Measurements from ENCODE around the gene ADARB1. TPM values are rescaled to one million over a fixed set of nuclear protein-coding genes. Genes with fewer than 3 reads are reported as not detected.

ADARB1 gene
- polyA plus RNA-seq, 1 donor (not counting 4 experiments of a cell fraction or from before 2014, with no cell fraction given) = 13.0 TPM

DNA sequence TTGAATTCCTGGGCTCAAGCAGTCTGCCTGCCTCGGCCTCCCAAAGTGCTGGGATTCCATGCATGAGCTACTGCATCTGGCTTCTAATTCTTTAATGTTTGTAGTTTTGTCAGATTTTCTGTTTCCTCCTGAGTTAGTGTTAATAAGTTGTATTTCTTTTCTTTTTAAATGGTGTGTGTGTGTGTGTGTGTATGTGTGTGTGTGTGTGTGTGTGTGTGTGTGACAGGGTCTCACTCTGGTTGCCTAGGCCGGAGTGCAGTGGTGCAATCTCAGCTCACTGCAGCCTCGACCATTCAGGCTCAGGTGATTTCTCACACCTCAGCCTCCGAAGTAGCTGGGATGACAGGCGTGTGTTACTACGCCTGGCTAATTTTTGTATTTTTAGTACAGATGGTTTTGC, 50.2 kb downstream of the ADARB1 start:
- no peak overlapping the region for H2AFZ ChIP-seq (ENCODE audit: control insufficient read depth, low read length)
- H3K79me2 ChIP-seq (ENCODE audit: control insufficient read depth, insufficient read depth, low read length) = peaks cover 3% of the 10 kb centered on the region

DNA sequence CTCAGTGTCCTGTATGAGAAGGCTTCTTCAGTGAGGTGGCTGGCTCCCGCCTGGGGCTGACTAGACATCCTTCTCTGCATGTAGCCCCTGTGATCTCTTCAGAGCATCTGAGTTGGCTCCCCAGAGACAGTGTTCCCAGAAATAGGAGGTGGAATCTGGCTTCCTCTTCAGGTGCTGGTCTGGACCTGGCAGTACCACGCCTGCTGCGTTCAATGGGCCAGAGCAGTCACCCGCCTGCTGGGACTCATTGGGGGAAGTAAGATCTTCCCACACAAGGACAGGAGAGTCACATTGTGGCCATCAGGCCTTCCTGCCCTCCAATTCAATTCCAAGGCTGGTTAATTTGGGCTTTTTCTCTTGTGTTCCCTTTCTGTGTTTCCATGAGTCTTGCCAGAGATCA, 51.0 kb downstream of the ADARB1 start:
- dilution Hi-C loops (cut with MboI; ENCODE audit: extremely low pct_ligation_motif_present, low sequenced_read_pairs) = no loop called here
- DNase-seq (ENCODE audit: low read depth, low spot score) (no peak), FAIRE-seq (no peak)
- no peaks in the 10 kb centered on the region for H3K27me3 ChIP-seq (ENCODE audit: control insufficient read depth, extremely low read depth, insufficient read depth, low read length)
- H3K27ac ChIP-seq (ENCODE audit: control insufficient read depth, insufficient read depth, low read length) = no peak overlapping the region
- H4K20me1 ChIP-seq (ENCODE audit: control insufficient read depth, extremely low read depth, insufficient read depth, low read length) = no peaks in the 10 kb centered on the region
- TF ChIP-seq, protein P1, sequence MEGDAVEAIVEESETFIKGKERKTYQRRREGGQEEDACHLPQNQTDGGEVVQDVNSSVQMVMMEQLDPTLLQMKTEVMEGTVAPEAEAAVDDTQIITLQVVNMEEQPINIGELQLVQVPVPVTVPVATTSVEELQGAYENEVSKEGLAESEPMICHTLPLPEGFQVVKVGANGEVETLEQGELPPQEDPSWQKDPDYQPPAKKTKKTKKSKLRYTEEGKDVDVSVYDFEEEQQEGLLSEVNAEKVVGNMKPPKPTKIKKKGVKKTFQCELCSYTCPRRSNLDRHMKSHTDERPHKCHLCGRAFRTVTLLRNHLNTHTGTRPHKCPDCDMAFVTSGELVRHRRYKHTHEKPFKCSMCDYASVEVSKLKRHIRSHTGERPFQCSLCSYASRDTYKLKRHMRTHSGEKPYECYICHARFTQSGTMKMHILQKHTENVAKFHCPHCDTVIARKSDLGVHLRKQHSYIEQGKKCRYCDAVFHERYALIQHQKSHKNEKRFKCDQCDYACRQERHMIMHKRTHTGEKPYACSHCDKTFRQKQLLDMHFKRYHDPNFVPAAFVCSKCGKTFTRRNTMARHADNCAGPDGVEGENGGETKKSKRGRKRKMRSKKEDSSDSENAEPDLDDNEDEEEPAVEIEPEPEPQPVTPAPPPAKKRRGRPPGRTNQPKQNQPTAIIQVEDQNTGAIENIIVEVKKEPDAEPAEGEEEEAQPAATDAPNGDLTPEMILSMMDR (optimal IDR thresholded peaks at IDR 0.05 in 1 of 3, IDR thresholded peaks at IDR 0.05 in 1 of 3, conservative IDR thresholded peaks at IDR 0.05 in 1 of 3; ENCODE audit: extremely low read depth in 1 of 3, insufficient read depth in 2 of 3, low read length in 3 of 3) = no peak
- no peak for TF ChIP-seq EZH2 (IDR thresholded peaks at IDR 0.05; ENCODE audit: low read length)
- no peak overlapping the region for H3K9ac ChIP-seq (ENCODE audit: control insufficient read depth, extremely low read depth, insufficient read depth, low read length)
- H2AFZ ChIP-seq (ENCODE audit: control insufficient read depth, low read length) = no peak overlapping the region
- peaks cover 18% of the 10 kb centered on the region for H3K4me1 ChIP-seq (ENCODE audit: control insufficient read depth, extremely low read depth, insufficient read depth, low read length)
- H3K9me3 ChIP-seq (ENCODE audit: control insufficient read depth, low read depth, low read length) = no peaks in the 10 kb centered on the region
- H3K9me1 ChIP-seq (ENCODE audit: control insufficient read depth, extremely low read depth, insufficient read depth, low read length) = no peaks in the 10 kb centered on the region
- H3K79me2 ChIP-seq (ENCODE audit: control insufficient read depth, insufficient read depth, low read length) = peaks cover 3% of the 10 kb centered on the region
- no peak overlapping the region for H3K4me3 ChIP-seq (ENCODE audit: control insufficient read depth in 2 of 3, extremely low read depth in 1 of 3, insufficient read depth in 2 of 3, low read depth in 1 of 3, low read length in 3 of 3)
- H3K36me3 ChIP-seq (ENCODE audit: control insufficient read depth in 2 of 2, extremely low read depth in 1 of 2, insufficient read depth in 2 of 2, low read length in 2 of 2) = peaks cover 9 to 10% of the 10 kb centered on the region in 2 experiments
- H3K4me2 ChIP-seq (ENCODE audit: control insufficient read depth, extremely low read depth, insufficient read depth, low read depth, low read length) = no peak overlapping the region

More for the DNA sequence above, 50.2 kb downstream of the ADARB1 start:
- Histone ChIP-seq H3K4me3 (ENCODE audit: control insufficient read depth in 2 of 3, extremely low read depth in 1 of 3, insufficient read depth in 2 of 3, low read depth in 1 of 3, low read length in 3 of 3) (no peak overlapping the region), H3K27ac (ENCODE audit: control insufficient read depth, insufficient read depth, low read length) (no peak overlapping the region), H3K36me3 (ENCODE audit: control insufficient read depth in 2 of 2, extremely low read depth in 1 of 2, insufficient read depth in 2 of 2, low read length in 2 of 2) (peaks cover 10% of the 10 kb centered on the region in 2 experiments), H3K9me1 (ENCODE audit: control insufficient read depth, extremely low read depth, insufficient read depth, low read length) (no peaks in the 10 kb centered on the region), H3K9me3 (ENCODE audit: control insufficient read depth, low read depth, low read length) (no peaks in the 10 kb centered on the region), H3K4me2 (ENCODE audit: control insufficient read depth, extremely low read depth, insufficient read depth, low read depth, low read length) (no peak overlapping the region), H3K27me3 (ENCODE audit: control insufficient read depth, extremely low read depth, insufficient read depth, low read length) (no peaks in the 10 kb centered on the region), H4K20me1 (ENCODE audit: control insufficient read depth, extremely low read depth, insufficient read depth, low read length) (no peaks in the 10 kb centered on the region), H3K4me1 (ENCODE audit: control insufficient read depth, extremely low read depth, insufficient read depth, low read length) (peaks cover 12% of the 10 kb centered on the region), H3K9ac (ENCODE audit: control insufficient read depth, extremely low read depth, insufficient read depth, low read length) (no peak overlapping the region)
- DNase-seq (ENCODE audit: low read depth, low spot score) = no peak
- TF ChIP-seq, protein P1 (optimal IDR thresholded peaks at IDR 0.05 in 1 of 3, IDR thresholded peaks at IDR 0.05 in 1 of 3, conservative IDR thresholded peaks at IDR 0.05 in 1 of 3; ENCODE audit: extremely low read depth in 1 of 3, insufficient read depth in 2 of 3, low read length in 3 of 3) = no peak
- no peak for TF ChIP-seq EZH2 (IDR thresholded peaks at IDR 0.05; ENCODE audit: low read length)
- FAIRE-seq = no peak
- dilution Hi-C loops (cut with MboI; ENCODE audit: extremely low pct_ligation_motif_present, low sequenced_read_pairs) = no loop called here
